VCaP (cell line): ENCODE data around the gene ACSF3.

Experiments used
- H3K27ac ChIP-seq: fragments of 450-650 bp; 2 replicates; pipeline ENCODE4 v1.5.1; 2017
- CTCF ChIP-seq: fragments of 450-650 bp; conservative IDR thresholded peaks from 2 replicates; pipeline ENCODE4 v1.5.1; 2017; ENCODE audit warnings: mild to moderate bottlenecking, moderate library complexity

Gene ACSF3

GRCh38 chr16:89142474-89143195 is 49.0 kb downstream of the ACSF3 start:
- TF ChIP-seq CTCF = no peak
- no peak overlapping the region for H3K27ac ChIP-seq

- TF ChIP-seq CTCF = no peak
- no peak overlapping the region for H3K27ac ChIP-seq
Measured at GRCh38 chr16:89143201-89143741, 49.6 kb downstream of the ACSF3 start.

GRCh38 chr16:89143911-89144675 is 50.4 kb downstream of the ACSF3 start:
- TF ChIP-seq CTCF = no peak
- H3K27ac ChIP-seq = no peak overlapping the region

- no peak for TF ChIP-seq CTCF
- no peak overlapping the region for H3K27ac ChIP-seq
Measured at GRCh38 chr16:89144681-89145080, 51.0 kb downstream of the ACSF3 start.

- no peak for TF ChIP-seq CTCF
- H3K27ac ChIP-seq = no peak overlapping the region
Measured at GRCh38 chr16:89145406-89146161, 51.9 kb downstream of the ACSF3 start.

GRCh38 chr16:89146211-89147005 is 52.8 kb downstream of the ACSF3 start:
- no peak for TF ChIP-seq CTCF
- H3K27ac ChIP-seq = no peak overlapping the region
